Mammary epithelial cell (primary cell): ENCODE results near the gene RNF8.

Experiments
- EZH2 ChIP-seq: IDR thresholded peaks from 2 replicates; pipeline ENCODE4 v1.6.1; 2012; ENCODE audit warnings: low read length, inconsistent platforms, borderline replicate concordance
- TF ChIP-seq, protein P1 (sequence below), 2 donors: IDR thresholded peaks in 1 of 2; conservative IDR thresholded peaks in 1 of 2; 2 replicates each; pipeline ENCODE4 v1.5.1; 2011 to 2012; ENCODE audit warnings: inconsistent platforms in 2 of 2, low read length in 2 of 2, mild to moderate bottlenecking in 2 of 2, control low read depth in 1 of 2, low read depth in 1 of 2; ENCODE audit not compliant: insufficient read depth in 1 of 2; ENCODE audit errors: extremely low read depth in 1 of 2

DNA sequence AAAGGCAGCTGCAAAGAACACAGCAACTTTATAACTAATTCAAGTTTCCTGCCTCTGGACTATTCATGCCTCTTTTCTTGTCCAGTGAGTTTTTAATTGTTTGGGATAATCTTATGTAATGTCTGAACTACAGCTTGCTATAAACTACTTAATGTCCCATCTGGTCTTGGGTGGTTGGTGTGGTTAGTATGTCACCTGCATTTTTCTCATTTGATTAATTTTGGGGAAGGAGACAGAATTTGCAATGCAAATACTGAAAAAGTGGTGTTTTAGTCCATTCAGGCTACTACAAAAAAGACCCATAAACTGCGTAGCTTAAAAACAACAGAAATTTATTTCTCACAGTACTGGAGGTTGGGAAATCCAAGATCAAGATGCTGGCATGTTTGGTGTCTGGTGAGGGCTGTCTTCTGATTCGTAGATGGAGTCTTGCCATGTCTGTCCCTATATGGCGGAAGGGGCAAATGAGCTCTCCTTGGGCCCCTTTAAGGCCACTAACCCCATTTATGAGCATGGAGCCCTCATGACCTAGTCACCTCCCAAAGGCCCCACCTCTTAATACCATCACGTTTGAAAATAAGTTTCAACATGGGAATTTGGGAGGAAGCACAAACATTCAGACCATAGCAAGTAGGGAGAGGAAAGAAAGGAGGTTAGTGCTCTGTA lies 22.4 kb downstream of the RNF8 start:
- TF ChIP-seq, protein P1, sequence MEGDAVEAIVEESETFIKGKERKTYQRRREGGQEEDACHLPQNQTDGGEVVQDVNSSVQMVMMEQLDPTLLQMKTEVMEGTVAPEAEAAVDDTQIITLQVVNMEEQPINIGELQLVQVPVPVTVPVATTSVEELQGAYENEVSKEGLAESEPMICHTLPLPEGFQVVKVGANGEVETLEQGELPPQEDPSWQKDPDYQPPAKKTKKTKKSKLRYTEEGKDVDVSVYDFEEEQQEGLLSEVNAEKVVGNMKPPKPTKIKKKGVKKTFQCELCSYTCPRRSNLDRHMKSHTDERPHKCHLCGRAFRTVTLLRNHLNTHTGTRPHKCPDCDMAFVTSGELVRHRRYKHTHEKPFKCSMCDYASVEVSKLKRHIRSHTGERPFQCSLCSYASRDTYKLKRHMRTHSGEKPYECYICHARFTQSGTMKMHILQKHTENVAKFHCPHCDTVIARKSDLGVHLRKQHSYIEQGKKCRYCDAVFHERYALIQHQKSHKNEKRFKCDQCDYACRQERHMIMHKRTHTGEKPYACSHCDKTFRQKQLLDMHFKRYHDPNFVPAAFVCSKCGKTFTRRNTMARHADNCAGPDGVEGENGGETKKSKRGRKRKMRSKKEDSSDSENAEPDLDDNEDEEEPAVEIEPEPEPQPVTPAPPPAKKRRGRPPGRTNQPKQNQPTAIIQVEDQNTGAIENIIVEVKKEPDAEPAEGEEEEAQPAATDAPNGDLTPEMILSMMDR (conservative IDR thresholded peaks at IDR 0.05 in 1 of 2, IDR thresholded peaks at IDR 0.05 in 1 of 2; ENCODE audit: extremely low read depth in 1 of 2, insufficient read depth in 1 of 2, low read depth in 1 of 2, low read length in 2 of 2) = no peak
- TF ChIP-seq EZH2 = no peak
